Stimulated activated naive CD4-positive, alpha-beta T cell treated with Interleukin-2 at 50 U/mL for 16 hours (primary cell): ENCODE measurements around the gene FBXO34.

Experiments
- DNase-seq: peaks from one replicate; lab custom pipeline; 2025; lab: John Stamatoyannopoulos, UW

The FBXO34 gene

GRCh38 chr14:55270832-55271571 lies at the start of gene FBXO34:
Gene FBXO34 (plus strand): TSS chr14:55271421. CDS start chr14:55350391, 78,970 bp downstream.
- DNase-seq: peak; percentile 97

DNA sequence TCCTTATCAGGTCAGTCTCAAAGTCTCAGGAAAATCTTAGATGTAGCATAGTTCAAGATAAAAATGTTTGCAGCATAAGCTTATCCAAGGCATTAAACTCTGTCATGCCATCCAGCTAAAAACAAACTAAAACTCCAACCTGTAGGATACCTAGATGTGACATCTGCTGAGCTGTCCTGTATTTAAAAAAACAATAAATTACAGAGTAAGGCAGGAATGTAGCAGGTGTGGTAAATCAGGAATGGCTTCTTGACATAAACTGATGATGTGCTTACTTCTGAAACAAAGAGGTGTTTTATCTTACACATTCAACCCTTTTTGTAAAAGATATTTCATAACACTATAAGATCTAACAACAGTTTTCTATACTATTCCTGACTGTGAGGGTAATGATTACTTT lies 49.3 kb upstream of the FBXO34 start:
- no peak for DNase-seq

GRCh38 chr14:55223364-55223763 lies 47.9 kb upstream of the FBXO34 start:
- DNase-seq: no peak

DNA sequence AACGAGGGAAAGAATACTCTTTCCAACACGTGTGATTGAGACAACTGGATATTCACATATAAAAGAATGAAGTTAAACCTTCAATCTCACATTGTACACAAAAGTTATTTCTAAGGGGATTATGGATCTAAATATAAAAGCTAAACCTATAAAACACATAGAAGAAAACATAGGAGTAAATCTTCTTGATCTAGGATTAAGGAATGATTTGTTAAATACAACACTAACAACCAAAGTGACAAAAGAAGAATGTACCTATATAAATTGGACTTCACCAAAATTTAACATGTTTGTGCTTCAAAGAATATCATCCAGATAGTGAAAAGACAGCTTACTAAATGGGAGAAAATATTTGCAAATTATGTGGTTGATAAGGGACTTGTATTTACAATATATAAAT lies 43.0 kb upstream of the FBXO34 start:
- no peak for DNase-seq

GRCh38 chr14:55233591-55233990 lies 37.6 kb upstream of the FBXO34 start:
- DNase-seq: no peak

GRCh38 chr14:55238019-55238680 lies 33.1 kb upstream of the FBXO34 start:
- DNase-seq: no peak

DNA sequence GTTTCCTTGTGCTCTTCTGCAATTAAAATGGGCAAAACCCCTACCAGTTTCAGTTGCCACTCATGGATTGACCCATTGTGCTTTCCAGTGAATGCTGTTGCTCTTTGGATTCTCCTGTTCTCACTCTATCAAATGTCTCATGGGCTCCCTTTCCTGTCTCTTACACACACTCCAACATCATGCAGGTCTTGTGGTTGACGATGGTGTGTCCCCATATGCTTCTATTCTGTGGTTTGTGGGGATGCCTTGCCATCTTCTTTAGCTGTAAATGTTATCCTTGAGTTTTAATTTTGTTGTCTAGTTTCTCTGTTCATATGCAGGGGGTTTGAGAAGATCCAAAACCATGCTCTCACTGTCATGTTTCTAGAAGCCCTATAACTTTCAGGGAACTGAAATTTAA lies 31.9 kb upstream of the FBXO34 start:
- DNase-seq: no peak

- no peak for DNase-seq
Observed at GRCh38 chr14:55240526-55241178, 30.6 kb upstream of the FBXO34 start.

- no peak for DNase-seq
Observed at GRCh38 chr14:55241673-55242072, 29.5 kb upstream of the FBXO34 start.

DNA sequence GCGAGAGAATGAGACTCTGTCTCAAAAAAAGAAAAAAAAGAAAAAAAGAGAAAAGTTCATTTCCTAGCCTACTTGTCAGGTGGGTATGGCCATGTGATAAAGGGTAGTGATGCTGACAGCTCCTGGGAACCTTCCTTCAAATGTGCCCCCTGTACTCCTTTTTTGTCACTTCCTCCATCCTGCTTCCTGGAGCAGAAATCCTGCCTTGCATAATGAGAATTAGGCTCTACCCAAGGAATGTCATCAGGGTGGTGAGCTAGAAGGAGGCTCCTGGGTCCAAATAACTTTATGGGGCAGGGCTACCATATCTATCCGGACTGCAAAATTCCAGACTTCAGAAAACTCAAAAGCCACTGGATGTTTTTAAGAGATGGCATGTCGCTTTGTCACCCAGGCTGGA lies 27.8 kb upstream of the FBXO34 start:
- no peak for DNase-seq

- no peak for DNase-seq
Observed at GRCh38 chr14:55243813-55244212, 27.4 kb upstream of the FBXO34 start.

DNA sequence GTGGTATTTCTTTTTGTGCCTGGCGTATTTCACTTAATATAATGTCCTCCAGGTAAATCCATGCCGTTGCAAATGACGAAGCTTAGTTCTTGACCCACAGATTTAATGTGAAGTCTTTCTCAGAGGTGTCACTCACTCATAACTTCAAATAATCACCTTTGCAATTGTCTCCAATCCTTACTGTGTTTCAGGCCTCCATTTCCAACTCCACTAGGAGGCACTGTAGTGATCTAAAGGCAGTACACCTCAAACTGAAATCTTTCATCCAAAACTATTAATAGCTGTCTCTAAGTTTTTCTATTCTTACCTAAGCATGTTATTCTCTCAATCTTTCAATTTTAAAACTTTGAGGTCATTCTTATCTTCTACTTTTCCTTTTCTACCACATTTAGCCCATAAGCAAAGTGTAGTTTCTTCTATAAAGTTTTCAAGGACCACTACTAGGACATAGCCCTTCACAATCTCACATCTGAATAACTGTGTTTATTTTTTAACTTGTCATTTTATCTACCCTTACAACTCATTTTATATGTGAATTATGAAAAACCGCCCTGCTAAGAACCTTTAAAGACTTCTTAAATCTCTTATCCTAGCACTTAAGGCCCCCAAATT lies 25.5 kb upstream of the FBXO34 start:
- no peak for DNase-seq

DNA sequence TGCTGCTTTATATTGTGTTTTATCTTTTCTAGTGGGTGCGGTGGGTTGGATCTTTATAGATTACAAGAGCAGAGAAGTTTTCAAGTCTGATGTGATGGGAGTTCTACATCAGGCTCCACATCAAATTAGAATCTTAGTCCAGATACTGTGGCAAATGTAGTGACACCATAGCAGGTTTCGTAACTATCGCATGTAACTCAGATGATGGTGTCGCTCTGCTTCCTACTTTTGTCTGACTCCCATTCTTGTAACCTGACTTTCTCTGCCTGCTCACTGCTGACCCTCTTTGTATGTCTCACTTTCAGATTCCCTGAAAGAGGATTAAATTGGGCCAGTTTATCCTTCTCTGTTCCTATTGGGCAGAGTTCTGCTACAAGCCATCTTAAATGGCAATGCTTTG lies 22.8 kb upstream of the FBXO34 start:
- DNase-seq: no peak

GRCh38 chr14:55249423-55249822 lies 21.8 kb upstream of the FBXO34 start:
- no peak for DNase-seq

DNA sequence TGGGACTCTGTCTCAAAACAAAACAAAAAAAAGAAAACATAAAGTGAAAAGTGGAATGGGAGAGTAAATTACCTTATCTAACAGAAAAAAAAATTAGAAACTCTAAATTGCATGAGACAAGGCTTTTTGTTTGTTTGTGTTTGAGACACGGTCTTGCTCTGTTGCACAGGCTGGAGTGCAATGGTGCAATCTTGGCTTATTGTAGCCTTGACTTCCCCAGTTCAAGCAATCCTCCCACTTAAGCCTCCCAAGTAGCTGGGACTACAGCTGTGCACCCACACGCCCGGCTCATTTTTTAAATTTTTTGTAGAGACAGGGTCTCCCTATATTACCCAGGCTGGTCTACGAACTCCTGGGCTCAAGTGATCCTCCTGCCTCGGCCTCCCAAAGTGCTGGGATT lies 17.9 kb upstream of the FBXO34 start:
- DNase-seq: no peak

- no peak for DNase-seq
Observed at GRCh38 chr14:55254581-55254980, 16.6 kb upstream of the FBXO34 start.

DNA sequence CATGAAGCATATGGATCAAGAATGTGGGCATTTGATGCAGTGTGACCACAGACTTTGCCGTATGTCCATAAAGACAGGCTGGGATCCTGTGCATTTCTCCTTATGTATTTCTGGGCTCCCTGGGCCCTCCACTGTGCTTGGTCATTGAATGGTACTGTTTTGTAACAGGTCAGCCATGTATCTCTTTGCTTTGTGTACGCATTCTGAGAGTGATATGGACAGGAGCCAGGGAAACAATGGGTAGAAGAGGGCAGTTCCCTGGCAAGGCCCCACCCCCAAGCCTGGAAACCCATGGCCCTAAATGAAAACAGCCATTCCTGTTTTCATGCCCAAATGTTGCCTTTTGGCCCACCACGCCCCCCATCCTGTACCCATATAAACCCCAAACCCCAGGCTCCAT lies 15.2 kb upstream of the FBXO34 start:
- no peak for DNase-seq

DNA sequence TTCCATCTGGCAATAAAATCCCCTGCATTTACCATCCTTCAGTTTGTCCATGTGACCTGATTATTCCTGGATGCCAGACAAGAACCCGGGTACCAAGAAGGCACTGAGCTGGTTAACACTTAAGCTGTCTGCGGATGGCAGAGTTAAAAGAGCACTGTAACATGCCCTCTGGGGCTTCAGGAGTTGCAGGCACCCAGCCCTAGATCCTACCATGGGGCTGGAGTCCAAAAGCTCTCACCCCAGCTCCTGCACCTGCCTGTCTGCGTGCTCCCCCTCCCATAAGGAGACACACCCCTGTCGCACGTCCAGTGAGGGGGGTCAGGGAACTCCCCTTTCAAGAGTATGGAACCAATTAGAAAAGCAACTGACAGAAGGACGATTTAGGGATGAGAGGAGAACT lies 14.6 kb upstream of the FBXO34 start:
- no peak for DNase-seq

GRCh38 chr14:55265197-55265596 lies 6.0 kb upstream of the FBXO34 start:
- DNase-seq: no peak

GRCh38 chr14:55267820-55268219 lies 3.4 kb upstream of the FBXO34 start:
- no peak for DNase-seq

- DNase-seq: peak; percentile 44
Observed at GRCh38 chr14:55271572-55272298, 514 bp downstream of the FBXO34 start.

GRCh38 chr14:55272387-55272786 lies 1.2 kb downstream of the FBXO34 start:
- DNase-seq: no peak
